ENCODE measurements around the gene PAFAH2.
"Not testable (repeated sequence)": the region's sequence is repeated elsewhere in the genome, so short reads cannot be mapped to it uniquely, and the experiment has no call there.

The PAFAH2 gene

GRCh38 chr1:25985171-25985570, 12.7 kb downstream of the PAFAH2 start:
- DNase-seq (ENCODE audit: low read depth) = no peak

DNA sequence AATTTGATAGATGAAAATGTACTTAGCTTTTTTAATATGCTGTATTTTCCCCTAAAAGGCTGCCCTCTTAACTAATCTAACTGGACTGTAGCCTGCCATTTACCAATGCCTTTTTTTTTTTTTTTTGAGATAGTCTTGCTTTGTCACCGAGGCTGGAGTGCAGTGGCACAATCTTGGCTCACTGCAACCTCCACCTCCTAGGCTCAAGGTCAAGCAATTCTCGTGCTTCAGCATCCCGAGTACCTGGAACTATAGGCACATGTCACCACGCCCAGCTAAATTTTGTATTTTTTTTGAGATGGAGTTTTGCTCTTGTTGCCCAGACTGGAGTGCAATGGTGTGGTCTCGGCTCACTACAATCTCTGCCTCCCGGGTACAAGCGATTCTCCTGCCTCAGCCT, 18.7 kb downstream of the PAFAH2 start:
- no peak for DNase-seq (ENCODE audit: low read depth)

- no peak for DNase-seq (ENCODE audit: low read depth)
Measured at GRCh38 chr1:25978403-25978802, 19.5 kb downstream of the PAFAH2 start.

GRCh38 chr1:25977801-25978200, 20.1 kb downstream of the PAFAH2 start:
- DNase-seq (ENCODE audit: low read depth) = no peak

- no peak for DNase-seq (ENCODE audit: low read depth)
Measured at GRCh38 chr1:25973610-25974321, 24.1 kb downstream of the PAFAH2 start.

- DNase-seq (ENCODE audit: low read depth) = no peak
Measured at GRCh38 chr1:25971811-25972180, 26.1 kb downstream of the PAFAH2 start.

GRCh38 chr1:25971066-25971810, 26.6 kb downstream of the PAFAH2 start:
- no peak for DNase-seq (ENCODE audit: low read depth)

DNA sequence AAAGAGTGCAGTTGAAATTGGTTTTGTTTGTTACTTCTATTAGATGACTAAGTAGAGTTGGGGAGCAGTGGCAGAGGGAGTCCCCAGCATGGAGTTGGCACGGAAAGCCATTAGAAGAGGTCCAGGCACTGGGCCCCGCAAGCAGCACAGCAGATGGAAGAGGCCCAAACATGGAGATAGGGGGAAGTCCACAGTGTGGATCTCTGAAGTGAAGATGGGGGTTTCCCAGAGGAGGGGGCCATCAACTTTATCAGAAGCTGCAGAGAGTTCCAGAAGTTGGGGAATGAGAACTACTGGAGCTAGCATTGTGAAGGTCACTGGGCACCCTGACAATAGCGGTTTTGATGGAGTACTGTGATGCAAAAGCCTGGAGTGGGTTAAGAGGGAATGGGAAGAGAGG, 30.6 kb downstream of the PAFAH2 start:
- DNase-seq (ENCODE audit: low read depth) = no peak

DNA sequence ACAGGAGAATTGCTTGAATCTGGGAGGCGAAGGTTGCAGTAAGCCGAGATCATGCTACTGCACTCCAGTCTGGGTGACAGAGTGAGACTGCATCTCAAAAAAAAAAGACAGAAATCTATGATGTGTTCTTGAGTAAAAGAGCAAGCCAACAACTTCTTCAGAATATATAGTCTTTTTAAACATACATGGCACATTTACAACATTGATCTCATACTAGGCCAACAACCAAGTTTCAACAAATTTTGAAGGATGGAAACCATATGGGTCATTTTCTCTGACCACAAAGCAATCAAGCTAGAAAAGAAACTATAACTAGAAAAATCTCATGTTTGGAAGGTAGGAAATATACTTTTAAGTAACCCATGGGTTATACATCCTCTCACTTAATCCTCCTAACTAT, 38.3 kb downstream of the PAFAH2 start:
- DNase-seq (ENCODE audit: low read depth) = no peak

- no peak for DNase-seq (ENCODE audit: low read depth)
Measured at GRCh38 chr1:25958465-25958864, 39.4 kb downstream of the PAFAH2 start.

- no peak for DNase-seq (ENCODE audit: low read depth)
Measured at GRCh38 chr1:25955553-25955952, 42.3 kb downstream of the PAFAH2 start.

DNA sequence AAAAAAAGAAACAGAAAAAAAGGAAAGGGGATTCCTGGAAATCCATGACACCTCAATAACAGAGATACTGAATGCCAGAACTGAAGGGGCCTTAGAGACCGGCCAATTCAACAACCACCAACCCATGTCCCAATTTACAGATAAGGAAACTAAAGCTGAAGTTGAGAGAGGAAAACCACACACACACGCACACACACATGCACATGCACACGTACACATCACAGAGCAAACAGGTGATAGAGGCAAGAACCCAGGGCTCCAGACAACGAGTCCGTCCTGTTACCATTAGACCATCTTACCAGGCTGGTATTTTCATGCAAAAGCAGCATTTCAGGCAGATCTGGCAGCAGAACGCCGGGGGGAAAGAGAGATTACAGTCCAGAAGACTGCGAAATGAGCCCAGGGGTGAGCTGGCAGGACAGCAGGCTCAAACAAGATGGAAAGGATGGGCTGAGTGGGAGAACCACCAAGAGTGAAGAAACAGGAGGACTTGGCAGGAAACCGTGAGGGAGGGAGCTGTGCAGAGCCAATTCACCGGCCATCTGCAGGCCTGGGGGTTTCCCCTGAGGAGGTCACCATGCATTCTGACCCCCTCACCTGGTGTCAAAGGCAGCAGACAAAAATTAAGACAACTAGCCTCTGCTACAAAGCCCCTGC, 43.5 kb downstream of the PAFAH2 start:
- DNase-seq (ENCODE audit: low read depth) = no peak

GRCh38 chr1:25952841-25953401, 44.9 kb downstream of the PAFAH2 start:
- no peak for DNase-seq (ENCODE audit: low read depth)

DNA sequence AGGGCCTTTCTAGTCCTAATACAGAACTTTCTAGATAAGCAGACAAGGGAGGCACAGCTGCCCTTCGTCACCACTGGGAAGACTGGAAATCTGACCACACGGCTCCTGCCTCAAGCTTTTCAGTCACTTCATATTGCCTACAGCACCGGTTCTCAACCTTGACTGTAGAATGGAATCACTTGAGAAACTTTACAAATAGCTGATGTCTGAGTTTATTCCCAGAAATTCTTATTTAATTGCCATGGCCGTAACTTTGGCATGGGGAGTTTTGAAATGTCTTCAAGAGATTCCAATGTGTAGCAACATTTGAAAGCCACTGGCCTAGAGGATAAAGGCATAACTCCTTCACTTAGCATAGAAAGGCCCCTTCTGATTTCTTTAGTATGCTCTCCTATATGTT, 49.2 kb downstream of the PAFAH2 start:
- DNase-seq (ENCODE audit: low read depth) = no peak

DNA sequence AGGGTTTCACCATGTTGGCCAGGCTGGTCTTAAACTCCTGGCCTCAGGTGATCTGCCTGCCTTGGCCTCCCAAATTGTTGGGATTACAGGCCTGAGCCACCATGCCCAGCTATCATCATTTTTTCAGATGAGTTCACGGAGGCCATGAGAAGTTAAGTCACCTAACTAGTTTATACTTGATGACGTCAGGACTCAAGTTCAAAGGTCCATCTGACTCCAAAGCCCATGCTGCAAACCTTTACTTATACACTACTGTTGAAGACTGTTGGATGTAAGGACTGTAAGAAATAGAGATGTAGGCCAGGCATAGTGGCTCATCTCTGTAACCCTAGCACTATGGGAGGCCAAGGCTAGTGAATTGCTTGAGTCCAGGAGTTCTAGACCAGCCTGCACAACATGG, 50.8 kb downstream of the PAFAH2 start:
- DNase-seq (ENCODE audit: low read depth) = no peak

DNA sequence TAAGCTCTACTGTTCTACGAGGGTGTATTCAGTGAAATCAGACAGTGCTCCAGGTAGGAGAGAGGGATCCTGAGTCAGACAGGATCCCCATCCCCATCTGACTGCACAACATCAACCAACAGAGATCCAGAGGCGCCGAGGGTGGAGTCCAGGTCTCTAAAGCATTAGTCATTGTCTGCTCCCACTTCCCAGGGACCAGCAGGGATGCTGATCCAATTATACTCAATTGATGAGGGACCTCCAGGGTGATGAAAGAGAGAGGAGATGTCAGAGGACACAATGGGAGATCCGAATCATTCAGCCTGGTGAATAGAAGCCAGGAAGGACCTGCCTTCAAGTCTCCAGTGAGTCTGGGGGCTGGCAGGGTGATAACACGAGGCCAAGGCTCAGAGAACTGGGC, 52.1 kb downstream of the PAFAH2 start:
- no peak for DNase-seq (ENCODE audit: low read depth)

DNA sequence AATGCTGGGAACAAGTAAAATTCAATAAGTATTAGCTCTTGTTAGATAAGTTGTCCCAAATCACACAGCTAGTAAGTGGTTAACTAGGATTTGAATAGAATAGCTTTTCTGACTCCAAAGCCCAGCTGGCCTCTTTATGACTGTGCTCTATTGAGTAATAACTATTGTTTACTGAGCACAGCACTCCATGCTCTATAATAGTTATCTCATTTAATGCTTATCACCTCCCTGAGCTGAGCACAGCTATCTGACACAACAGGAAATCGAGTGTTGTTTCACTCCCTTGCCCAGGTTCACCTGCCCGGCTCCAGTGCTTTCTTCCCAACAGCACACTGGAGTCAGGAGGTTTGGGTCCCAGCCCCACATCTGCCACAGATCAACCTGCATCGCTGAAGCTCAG, 52.9 kb downstream of the PAFAH2 start:
- no peak for DNase-seq (ENCODE audit: low read depth)

GRCh38 chr1:25943511-25943910, 54.4 kb downstream of the PAFAH2 start:
- not testable (repeated sequence) for DNase-seq (ENCODE audit: low read depth)

- no peak for DNase-seq (ENCODE audit: low read depth)
Measured at GRCh38 chr1:25936947-25937346, 60.9 kb downstream of the PAFAH2 start.

DNA sequence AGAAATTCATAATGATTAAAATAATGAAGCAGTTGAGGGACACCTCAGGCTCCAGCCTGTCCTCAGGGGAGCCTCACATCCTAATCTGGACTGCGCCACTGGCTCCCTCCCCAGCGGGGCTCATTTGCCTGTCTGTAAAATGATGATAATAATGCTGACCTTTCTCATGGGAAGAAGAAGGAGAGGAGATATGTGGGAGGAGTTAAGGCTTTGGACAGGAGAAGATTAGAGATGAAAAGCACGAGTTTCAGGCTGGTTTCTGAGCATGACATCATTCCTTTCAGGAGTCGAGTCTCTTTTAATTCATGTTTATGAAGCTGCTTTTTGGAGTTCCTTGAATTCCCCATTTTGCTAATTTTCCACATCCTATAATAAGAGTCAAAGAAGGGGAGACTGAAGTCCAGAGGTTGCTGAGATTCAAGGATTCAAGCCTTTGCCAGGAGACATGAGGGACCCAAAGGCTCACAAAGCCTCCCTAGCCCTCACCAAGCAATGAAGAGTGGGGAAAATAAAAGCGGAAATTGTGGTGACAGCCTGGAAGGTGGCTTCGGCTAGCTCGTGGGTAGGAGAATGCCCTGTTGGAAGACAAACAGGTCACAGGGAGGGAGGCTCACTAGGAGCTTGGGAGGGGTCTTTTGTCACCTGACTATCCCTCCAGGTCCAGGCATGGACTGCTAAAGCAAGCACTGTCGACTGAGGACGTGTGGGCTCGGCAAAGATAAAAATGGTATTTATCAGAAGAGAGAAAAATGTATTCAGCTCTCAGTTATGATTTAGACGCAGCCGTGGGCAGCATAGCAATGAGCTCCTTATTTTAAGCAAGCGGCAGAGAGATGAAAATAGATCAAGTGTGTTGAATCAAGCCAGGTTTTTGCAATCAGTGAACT, 64.1 kb downstream of the PAFAH2 start:
- DNase-seq (ENCODE audit: low read depth) = no peak

GRCh38 chr1:25932811-25933400, 65.0 kb downstream of the PAFAH2 start:
- not testable (repeated sequence) for DNase-seq (ENCODE audit: low read depth)

GRCh38 chr1:25932321-25932720, 65.5 kb downstream of the PAFAH2 start:
- DNase-seq (ENCODE audit: low read depth) = no peak

Measured in activated T-helper 1 cell treated with Interleukin-2 at 50 U/mL for 16 hours (primary cell).